Fibroblast of skin of back (primary cell): Measurements from ENCODE around the gene C1QTNF8.

Experiments used
- DNase-seq: peaks from one replicate; pipeline ENCODE4 v3.0.0-alpha.2; 2013

C1QTNF8 gene

GRCh38 chr16:1127101-1127500, 31.1 kb upstream of the C1QTNF8 start:
- DNase-seq = no peak

GRCh38 chr16:1126586-1126985, 30.5 kb upstream of the C1QTNF8 start:
- DNase-seq = no peak

DNA sequence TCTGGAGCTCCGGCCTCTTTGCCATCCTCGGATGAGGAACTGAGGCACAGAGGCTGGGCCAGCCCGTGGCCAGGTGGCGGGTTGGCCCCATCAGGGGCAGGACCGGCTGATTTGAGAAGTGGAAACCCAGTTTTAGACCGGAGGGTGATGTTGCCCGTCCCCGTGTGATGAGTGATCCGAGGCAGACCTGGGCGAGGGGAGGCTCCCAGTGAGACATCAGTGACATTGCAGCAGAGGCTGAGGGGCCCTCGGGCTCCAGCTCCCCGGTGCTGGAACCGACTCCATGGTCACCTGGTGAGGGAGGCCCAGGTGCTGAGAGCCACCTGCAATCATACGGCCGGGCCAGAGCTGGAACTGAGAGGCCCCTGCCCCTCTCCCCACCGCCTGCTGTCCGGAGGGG, 30.0 kb upstream of the C1QTNF8 start:
- DNase-seq = no peak

DNA sequence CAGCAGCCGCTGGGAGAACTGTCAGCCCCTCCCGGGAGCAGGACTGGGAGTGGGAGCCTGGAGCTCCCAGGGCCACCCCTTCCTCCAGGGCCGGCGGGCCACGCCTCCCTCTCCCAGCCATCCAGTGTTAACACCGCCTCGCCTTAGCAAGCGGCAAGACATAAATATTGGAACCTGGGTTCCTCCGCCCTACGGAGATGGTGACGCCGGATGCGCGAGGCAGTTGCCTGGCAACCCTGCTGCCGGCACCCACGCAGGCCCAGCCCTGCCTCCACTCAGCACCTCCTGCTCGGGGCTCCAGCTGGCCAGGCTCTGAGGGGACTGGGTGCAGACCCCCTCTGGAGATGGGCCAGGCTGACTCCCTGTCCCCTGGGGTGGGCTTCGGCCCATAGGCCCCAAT, 29.4 kb upstream of the C1QTNF8 start:
- DNase-seq = peak; percentile 2

DNA sequence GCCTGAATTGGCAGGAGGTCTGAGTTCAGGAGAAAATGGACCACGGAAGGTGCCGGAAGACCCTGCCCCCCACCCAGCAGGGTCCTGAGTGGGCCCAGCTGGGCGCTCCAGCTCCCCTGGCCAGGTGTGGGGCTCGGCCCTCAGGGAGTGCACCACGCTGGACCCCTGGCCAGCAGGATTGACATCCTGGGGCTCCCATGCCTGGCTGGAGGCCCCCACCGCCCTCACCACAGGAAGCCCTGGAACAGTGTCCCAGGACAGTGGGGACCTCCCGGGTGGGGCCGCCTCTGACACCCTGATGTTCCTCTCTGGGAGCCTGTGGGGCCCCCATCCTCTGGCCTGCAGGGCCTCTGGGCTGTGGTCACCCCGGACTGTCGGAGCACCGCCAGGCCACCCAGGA, 28.8 kb upstream of the C1QTNF8 start:
- DNase-seq = no peak

- DNase-seq = no peak
Observed at GRCh38 chr16:1124291-1124690, 28.2 kb upstream of the C1QTNF8 start.

DNA sequence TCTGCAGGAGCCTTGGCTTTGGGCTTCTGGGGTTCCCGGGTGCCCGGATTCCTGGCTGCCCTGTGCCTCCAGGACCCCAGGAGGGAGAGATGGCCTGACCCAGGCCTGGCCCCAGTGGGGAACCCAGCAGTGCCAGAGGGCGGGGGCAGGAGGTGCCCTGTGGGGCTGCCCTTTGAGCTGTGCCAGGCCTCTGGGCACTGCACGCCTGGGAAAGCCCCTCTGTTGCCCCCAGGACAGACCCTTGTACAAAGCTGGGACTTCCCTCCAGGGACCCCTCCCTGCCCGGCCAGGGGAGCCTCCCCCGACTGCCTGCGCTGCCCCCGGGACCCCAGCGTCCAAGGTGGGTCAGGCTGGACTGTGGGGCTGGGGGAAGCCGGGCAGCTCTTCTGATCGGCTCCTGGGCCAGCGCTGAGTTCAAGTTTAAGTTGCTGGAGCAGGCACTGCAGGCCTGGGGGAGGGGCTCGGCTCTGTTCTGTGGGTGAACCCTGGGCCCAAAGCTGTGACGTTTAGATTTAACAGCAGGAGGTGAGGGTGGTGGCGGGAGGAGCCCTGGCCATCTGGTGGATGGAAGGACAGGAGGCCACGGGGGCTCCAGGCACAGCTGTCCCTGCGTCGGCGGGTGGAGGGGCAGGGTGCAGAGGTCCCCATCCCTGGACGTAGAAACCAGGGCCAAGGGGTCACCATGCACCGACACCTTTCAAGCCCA, 27.6 kb upstream of the C1QTNF8 start:
- no peak for DNase-seq

DNA sequence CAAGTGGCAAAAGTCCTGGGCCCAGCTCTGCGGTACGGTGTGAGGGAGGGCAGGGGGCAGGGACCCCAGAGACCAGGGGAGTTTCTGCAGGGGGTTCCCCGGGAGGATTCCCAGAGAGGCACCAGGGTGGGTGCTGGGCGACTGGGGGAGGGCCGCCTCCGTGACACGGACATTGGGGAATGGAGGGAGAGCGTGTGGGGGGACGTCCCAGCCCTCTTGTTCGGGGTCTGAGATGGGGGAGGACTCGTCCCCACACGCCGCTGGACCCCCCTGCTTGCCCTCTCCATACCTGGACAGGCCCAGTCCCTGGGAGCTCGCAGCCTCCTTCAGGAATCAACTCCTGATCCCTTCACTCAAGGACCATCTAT, 26.3 kb upstream of the C1QTNF8 start:
- DNase-seq = no peak

- DNase-seq = no peak
Observed at GRCh38 chr16:1121601-1122397, 25.8 kb upstream of the C1QTNF8 start.

- no peak for DNase-seq
Observed at GRCh38 chr16:1121009-1121408, 25.0 kb upstream of the C1QTNF8 start.

- no peak for DNase-seq
Observed at GRCh38 chr16:1120577-1120941, 24.5 kb upstream of the C1QTNF8 start.

DNA sequence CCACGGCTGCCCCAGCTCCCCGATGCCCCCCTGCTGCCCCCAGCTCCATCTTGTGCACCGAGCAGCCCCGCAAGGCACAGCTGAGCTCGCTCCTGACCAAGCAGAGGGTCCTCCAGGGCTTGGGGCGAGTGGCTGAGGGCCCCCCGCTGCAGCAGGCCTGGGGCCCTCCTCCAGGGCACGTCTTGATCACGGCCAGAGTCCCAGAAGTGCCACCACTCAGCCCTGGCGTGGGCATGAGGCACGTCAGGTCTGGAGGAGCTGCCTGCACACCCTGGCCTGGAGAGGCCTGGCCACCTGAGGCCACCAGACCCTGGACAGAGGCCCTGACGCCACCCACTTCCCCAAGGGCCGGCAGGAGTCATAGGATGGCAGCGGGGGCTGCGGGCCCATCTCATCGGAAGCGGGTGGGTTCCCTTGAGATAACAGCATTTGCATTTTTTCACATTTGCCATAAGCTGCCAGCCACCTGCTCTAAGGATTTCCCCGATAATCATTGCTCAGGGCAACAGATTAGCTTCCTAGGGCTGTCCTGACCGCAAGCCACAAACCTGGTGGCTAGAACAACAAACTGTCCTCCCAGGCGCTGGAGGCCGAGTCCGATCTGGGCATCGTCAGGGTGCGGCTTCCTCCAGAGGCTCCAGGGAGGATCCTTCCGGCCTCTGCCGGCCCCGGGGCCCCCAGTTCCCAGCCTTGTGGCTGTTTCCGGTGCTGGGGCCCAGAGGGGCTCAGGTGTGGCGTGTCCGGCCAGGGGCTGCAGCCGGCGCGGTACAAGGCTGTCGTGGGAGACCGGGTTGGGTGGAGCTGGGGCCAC, 23.9 kb upstream of the C1QTNF8 start:
- no peak for DNase-seq

- no peak for DNase-seq
Observed at GRCh38 chr16:1119129-1119528, 23.1 kb upstream of the C1QTNF8 start.

GRCh38 chr16:1117926-1118325, 21.9 kb upstream of the C1QTNF8 start:
- DNase-seq = no peak

DNA sequence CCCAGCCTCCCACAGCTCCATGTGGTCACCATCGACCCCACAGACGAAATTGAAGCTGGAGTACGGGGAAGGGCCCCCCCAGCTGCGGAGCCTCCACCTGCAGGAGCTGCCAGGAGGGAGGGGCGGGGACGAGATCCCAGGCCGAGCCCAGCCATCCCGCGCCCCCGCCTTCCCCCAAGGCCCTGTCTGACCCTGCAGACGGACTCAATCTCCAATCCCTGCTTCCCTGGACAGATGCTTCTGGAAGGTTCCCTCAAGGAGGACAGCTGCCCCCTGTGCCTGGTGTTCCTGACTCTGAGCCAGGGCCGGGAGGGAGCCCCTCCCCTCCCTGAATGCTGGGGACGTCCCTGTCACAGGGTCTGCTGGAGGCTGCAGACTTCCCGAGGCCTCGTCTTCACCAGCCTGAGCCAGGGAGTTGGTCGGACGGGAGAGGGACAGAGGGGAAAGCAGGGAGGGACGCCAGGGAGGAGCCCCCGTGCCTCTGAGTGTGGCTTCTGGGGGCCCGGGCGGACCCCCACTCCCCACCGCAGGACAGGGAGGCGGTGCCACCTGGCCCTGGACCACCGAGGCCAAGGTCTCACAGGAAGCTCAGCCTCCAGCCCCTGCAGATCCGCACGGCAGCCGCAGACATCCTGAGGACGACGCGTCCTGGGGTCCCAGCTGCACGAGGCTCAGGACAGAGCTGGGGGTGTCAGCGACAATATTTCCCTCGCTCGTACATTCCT, 21.3 kb upstream of the C1QTNF8 start:
- DNase-seq = no peak

DNA sequence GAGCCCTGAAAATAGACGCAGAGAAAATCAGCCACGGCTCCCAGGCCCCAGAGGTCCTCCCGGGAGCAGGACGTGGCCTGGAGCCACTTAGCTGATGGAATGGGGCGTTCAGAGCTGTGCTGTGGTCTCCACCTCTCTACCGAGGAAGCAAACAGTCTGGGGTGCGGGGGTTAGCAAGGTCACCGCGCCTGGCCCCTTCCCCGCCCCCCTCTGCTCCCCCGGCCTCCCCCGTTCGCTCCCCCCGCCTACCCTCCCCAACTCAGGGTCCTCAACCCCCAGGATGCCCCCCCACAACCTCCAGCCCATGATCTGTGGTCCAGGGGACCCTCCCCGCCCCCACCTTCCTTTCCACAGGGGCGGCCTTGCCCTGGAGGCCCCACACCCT, 20.6 kb upstream of the C1QTNF8 start:
- DNase-seq = no peak

- no peak for DNase-seq
Observed at GRCh38 chr16:1113889-1114526, 18.0 kb upstream of the C1QTNF8 start.

- no peak for DNase-seq
Observed at GRCh38 chr16:1113489-1113888, 17.4 kb upstream of the C1QTNF8 start.

- no peak for DNase-seq
Observed at GRCh38 chr16:1112506-1113184, 16.6 kb upstream of the C1QTNF8 start.

DNA sequence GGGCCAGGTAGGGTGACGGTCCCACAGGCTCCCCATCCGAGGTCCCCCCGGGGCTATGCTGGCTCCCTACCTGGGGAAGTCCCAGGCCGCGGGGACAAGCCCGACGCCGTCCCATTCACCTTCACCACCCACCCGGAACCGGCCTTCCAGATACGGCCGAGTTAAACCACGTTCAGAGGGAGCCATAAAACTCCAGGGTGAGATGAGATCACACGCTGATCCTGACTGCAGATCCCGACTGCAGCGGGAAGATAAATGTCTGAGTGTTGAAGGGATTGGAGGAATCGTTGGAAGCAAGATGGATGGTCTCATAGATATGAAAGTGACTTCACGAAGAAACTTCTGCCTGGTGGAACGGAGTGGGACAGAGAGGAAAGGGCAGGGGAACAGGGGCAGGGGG, 13.6 kb upstream of the C1QTNF8 start:
- no peak for DNase-seq

DNA sequence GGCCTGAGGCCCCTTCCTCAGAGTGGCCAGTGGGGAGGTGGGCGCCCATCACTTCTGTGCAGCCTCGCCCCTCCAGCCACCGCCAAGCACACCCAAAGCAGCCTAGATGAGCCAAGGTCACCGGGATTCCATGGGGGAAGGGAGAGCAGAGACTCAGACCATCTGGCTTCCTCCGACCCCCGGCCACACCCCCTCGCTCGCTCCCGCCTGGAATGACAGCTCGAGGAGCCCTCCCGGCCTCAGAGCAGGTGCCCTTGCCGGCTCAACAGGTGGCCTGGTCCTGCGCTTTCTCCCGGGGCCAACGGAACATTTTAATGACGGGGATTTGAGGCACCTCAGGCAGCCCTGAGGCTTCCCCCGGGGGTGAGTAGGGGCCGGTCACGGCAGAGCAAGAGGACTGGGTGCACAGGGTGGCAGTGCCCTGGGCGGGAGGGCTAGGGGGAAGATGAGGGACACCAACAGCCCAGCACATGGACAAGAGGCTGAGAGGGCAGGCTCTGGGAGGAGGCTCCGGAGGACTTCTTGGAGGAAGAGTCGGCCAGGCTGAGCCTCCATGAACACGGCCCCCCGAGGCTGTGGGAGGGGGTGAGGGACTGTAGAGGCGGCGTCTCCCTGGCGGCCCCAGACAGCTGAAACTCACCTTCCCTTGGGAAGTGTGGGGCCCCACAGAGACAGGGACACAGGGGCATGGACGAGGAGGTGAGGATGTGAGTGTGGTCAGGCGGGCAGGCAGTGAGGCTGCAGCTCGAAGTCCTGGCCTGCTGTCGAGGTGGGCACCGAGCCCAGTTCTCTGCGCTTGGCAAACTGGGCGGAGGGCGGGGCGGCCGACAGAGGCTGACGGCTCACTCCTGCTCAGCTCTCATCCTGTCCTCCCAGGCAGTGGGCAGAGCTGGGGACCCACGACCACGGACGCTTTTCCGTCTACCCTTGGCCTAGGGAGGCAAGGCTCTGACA, 12.5 kb upstream of the C1QTNF8 start:
- no peak for DNase-seq
